HG03045 (cell line): ENCODE data around the gene SPATA31A6.
"Not testable (repeated sequence)": the region's sequence is repeated elsewhere in the genome, so short reads cannot be mapped to it uniquely, and the experiment has no call there.

Experiments
- ATAC-seq: cut with Tn5 transposase; IDR thresholded peaks from one replicate; pipeline ENCODE4 v1.9.1; 2021; ENCODE audit warnings: mild to moderate bottlenecking, moderate library complexity; ENCODE audit not compliant: unreplicated experiment

The SPATA31A6 gene

GRCh38 chr9:42183359-42183758 is at the start of gene SPATA31A6:
TSS of gene SPATA31A6 (plus strand) at chr9:42183659. CDS start at chr9:42183688, 29 bp downstream.
- ATAC-seq, result not testable (repeated sequence)

- ATAC-seq, result not testable (repeated sequence)
These were observed 23.2 kb upstream of the SPATA31A6 start for GRCh38 chr9:42160299-42160698.

GRCh38 chr9:42219861-42220260 is 36.4 kb downstream of the SPATA31A6 start:
- not testable (repeated sequence) for ATAC-seq

GRCh38 chr9:42223230-42223629 is 39.8 kb downstream of the SPATA31A6 start:
- not testable (repeated sequence) for ATAC-seq

- ATAC-seq, result not testable (repeated sequence)
These were observed 49.6 kb downstream of the SPATA31A6 start for GRCh38 chr9:42233031-42233430.

- ATAC-seq, result not testable (repeated sequence)
These were observed 51.2 kb downstream of the SPATA31A6 start for GRCh38 chr9:42234610-42235009.

- not testable (repeated sequence) for ATAC-seq
These were observed 52.0 kb downstream of the SPATA31A6 start for GRCh38 chr9:42235352-42235991.

GRCh38 chr9:42236097-42236496 is 52.6 kb downstream of the SPATA31A6 start:
- ATAC-seq, result not testable (repeated sequence)

GRCh38 chr9:42237381-42237780 is 53.9 kb downstream of the SPATA31A6 start:
- ATAC-seq, result not testable (repeated sequence)

GRCh38 chr9:42238862-42239261 is 55.4 kb downstream of the SPATA31A6 start:
- ATAC-seq, result not testable (repeated sequence)
